ENCODE data around the gene TTC7B.

DNA sequence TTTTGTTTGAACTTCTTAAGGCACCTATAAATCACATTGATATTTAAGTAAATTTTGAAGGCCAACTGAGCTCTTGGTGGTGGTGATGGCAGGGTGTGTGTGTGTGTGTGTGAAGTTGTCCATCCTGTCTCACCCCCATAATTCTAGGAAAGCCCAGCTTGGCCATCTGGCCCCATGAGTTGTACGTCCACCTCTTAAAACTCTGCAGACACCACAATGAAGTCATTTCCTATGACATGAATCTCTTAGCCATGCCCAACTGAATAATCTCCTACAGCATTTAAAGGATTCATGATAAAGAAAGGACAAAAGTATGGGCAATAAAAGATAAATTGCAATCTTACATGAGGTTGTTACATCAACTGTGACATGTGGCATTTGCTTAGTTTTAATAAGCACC lies 123.4 kb downstream of the TTC7B start:
- TF ChIP-seq, protein P1, sequence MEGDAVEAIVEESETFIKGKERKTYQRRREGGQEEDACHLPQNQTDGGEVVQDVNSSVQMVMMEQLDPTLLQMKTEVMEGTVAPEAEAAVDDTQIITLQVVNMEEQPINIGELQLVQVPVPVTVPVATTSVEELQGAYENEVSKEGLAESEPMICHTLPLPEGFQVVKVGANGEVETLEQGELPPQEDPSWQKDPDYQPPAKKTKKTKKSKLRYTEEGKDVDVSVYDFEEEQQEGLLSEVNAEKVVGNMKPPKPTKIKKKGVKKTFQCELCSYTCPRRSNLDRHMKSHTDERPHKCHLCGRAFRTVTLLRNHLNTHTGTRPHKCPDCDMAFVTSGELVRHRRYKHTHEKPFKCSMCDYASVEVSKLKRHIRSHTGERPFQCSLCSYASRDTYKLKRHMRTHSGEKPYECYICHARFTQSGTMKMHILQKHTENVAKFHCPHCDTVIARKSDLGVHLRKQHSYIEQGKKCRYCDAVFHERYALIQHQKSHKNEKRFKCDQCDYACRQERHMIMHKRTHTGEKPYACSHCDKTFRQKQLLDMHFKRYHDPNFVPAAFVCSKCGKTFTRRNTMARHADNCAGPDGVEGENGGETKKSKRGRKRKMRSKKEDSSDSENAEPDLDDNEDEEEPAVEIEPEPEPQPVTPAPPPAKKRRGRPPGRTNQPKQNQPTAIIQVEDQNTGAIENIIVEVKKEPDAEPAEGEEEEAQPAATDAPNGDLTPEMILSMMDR (IDR thresholded peaks at IDR 0.05), result no peak
- TF ChIP-seq POLR2A (IDR thresholded peaks at IDR 0.05), result no peak

Measured in esophagus squamous epithelium (tissue), 4 donors.